Endodermal cell (in vitro differentiated cells): ENCODE data around the gene USE1. TPM values are rescaled to one million over a fixed set of nuclear protein-coding genes. Genes with fewer than 3 reads are reported as not detected.

Source experiments
- DNase-seq: peaks from one replicate; pipeline ENCODE4 v3.0.0-alpha.2; 2017
- H3K27ac ChIP-seq: 2 replicates; pipeline ENCODE4 v1.5.1; 2013; ENCODE audit warnings: mild to moderate bottlenecking, low read depth, low read length, moderate library complexity
- H3K27me3 ChIP-seq: 2 replicates; pipeline ENCODE4 v1.6.1; 2013; ENCODE audit warnings: mild to moderate bottlenecking, low read length, moderate library complexity; ENCODE audit not compliant: insufficient read depth, control insufficient read depth, poor library complexity, severe bottlenecking
- H3K36me3 ChIP-seq: 2 replicates; pipeline ENCODE4 v1.7.0; 2013; ENCODE audit warnings: mild to moderate bottlenecking, low read length, moderate library complexity; ENCODE audit not compliant: control insufficient read depth, insufficient read depth
- H3K4me1 ChIP-seq: one replicate; pipeline ENCODE4 v1.7.0; 2013; ENCODE audit warnings: low read length; ENCODE audit not compliant: control insufficient read depth, insufficient read depth
- H3K4me3 ChIP-seq: 2 replicates; pipeline ENCODE4 v1.5.1; 2013; ENCODE audit warnings: mild to moderate bottlenecking, low read length, moderate library complexity
- H3K9ac ChIP-seq: 2 replicates; pipeline ENCODE4 v1.6.1; 2013; ENCODE audit warnings: mild to moderate bottlenecking, low read length, moderate library complexity; ENCODE audit not compliant: poor library complexity, severe bottlenecking; ENCODE audit errors: extremely low read depth
- H3K9me3 ChIP-seq: 2 replicates; pipeline ENCODE4 v1.6.1; 2013; ENCODE audit warnings: mild to moderate bottlenecking, low read length, moderate library complexity; ENCODE audit not compliant: control insufficient read depth
- H3K27ac Mint-ChIP-seq: 2 replicates; pipeline ENCODE4 v1.8.0; 2020; ENCODE audit warnings: mixed read lengths
- H3K27me3 Mint-ChIP-seq: 2 replicates; pipeline ENCODE4 v1.8.0; 2021; ENCODE audit warnings: mild to moderate bottlenecking, mixed read lengths; ENCODE audit not compliant: insufficient read depth
- H3K36me3 Mint-ChIP-seq: 2 replicates; pipeline ENCODE4 v1.8.0; 2020; ENCODE audit warnings: low read depth, mixed read lengths
- H3K4me1 Mint-ChIP-seq: 2 replicates; pipeline ENCODE4 v1.8.0; 2020; ENCODE audit warnings: mixed read lengths
- H3K4me3 Mint-ChIP-seq: 2 replicates; pipeline ENCODE4 v1.8.0; 2020; ENCODE audit warnings: mild to moderate bottlenecking, moderate library complexity, mixed read lengths
- H3K9me3 Mint-ChIP-seq: 2 replicates; pipeline ENCODE4 v1.8.0; 2020; ENCODE audit warnings: mild to moderate bottlenecking, mixed read lengths
- WGBS, 2 experiments: methylation state at CpG; one replicate each; pipeline versions ENCODE4 v1.1.5 to v1.1.7; 2013; ENCODE audit warnings: missing lambda C conversion rate in 2 of 2, mixed read lengths in 1 of 2; ENCODE audit not compliant: insufficient coverage in 1 of 2, insufficient read length in 1 of 2; 5-methylcytosine and 5-hydroxymethylcytosine counted together
- total RNA-seq, 2 donors: library from RNA; stranded (reverse); fragmentation: NEBNext Ultra II Directional in 1 of 2; extraction: Animal tissue kit (Norgen Biotek cat#: 25700) in 1 of 2; gene quantifications; 2 replicates in 1 of 2; 3 replicates in 1 of 2; pipeline ENCODE4 v1.2.1, GENCODE V29; 2021
- TF ChIP-seq, protein P1 (sequence below): fragments of 200-600 bp; sonication (generic); conservative IDR thresholded peaks from 2 replicates; pipeline ENCODE4 v1.5.0; 2021; ENCODE audit warnings: antibody characterized with exemption, mild to moderate bottlenecking

USE1 gene
- total RNA-seq, 2 donors from 2014 or later: 17.4 to 18.4 TPM

DNA sequence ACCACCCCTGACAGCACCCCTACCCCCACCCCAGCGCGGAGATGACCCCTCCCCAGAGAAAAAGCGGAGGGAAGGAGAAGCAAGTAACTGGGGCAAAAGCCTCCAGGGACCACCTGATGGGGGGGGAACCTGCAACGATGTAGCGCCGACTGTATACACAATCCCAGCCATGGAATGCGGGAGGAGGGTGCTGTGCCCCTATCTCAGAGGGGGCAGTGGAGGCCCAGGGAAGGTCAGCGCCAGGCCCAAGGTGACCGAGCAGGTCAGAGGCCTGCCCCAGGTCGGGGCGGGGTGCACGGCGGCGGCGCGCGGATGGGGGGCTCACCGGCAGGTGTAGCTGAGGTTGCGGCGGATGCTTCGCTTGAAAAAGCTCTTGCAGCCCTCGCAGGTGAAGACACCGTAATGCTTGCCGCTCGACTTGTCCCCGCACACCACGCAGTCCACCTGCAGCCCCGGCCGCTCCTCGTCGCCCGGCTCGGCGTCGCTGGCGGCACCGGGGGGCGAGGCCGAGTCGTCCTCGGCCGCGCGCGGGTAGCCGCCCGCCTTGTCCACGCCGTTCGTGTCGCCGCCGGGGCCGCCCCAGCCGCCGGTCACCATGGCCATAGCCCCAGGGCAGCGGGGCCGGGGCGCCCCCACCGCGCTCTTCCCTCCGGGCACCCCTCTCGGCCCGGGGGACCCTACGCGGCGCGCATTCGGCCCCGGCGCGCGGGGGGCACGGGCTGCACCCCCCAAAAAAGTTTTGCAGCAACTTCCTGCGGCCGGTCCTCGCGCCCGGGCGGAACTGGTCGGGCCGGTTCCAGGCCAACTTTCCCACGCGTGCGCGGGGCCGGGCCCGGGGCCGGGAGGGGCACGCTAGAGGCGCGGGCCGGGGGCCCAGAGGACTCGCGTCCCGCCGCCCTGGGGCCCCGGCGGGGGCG is 29.7 kb downstream of the USE1 start:
- Mint-ChIP-seq H3K9me3 (no peaks in the 10 kb centered on the region), H3K36me3 (peaks cover 9% of the 10 kb centered on the region), H3K4me1 (peaks cover 39% of the 10 kb centered on the region), H3K4me3 (peak overlapping the region; percentile 95), H3K27me3 (no peaks in the 10 kb centered on the region), H3K27ac (peak overlapping the region; percentile 95)
- peak overlapping the region; percentile 49 for H3K27ac ChIP-seq
- peaks cover 18% of the 10 kb centered on the region for H3K4me1 ChIP-seq
- peak overlapping the region; percentile 95 for H3K4me3 ChIP-seq
- peak overlapping the region; percentile 83 for H3K9ac ChIP-seq
- WGBS, 2 experiments: 0% methylated on average over 35 to 100 of the region's 100 CpGs
- H3K9me3 ChIP-seq: no peaks in the 10 kb centered on the region
- peak; percentile 71 for DNase-seq
- TF ChIP-seq, protein P1, sequence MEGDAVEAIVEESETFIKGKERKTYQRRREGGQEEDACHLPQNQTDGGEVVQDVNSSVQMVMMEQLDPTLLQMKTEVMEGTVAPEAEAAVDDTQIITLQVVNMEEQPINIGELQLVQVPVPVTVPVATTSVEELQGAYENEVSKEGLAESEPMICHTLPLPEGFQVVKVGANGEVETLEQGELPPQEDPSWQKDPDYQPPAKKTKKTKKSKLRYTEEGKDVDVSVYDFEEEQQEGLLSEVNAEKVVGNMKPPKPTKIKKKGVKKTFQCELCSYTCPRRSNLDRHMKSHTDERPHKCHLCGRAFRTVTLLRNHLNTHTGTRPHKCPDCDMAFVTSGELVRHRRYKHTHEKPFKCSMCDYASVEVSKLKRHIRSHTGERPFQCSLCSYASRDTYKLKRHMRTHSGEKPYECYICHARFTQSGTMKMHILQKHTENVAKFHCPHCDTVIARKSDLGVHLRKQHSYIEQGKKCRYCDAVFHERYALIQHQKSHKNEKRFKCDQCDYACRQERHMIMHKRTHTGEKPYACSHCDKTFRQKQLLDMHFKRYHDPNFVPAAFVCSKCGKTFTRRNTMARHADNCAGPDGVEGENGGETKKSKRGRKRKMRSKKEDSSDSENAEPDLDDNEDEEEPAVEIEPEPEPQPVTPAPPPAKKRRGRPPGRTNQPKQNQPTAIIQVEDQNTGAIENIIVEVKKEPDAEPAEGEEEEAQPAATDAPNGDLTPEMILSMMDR: no peak
- no peaks in the 10 kb centered on the region for H3K27me3 ChIP-seq
- peaks cover 16% of the 10 kb centered on the region for H3K36me3 ChIP-seq

DNA sequence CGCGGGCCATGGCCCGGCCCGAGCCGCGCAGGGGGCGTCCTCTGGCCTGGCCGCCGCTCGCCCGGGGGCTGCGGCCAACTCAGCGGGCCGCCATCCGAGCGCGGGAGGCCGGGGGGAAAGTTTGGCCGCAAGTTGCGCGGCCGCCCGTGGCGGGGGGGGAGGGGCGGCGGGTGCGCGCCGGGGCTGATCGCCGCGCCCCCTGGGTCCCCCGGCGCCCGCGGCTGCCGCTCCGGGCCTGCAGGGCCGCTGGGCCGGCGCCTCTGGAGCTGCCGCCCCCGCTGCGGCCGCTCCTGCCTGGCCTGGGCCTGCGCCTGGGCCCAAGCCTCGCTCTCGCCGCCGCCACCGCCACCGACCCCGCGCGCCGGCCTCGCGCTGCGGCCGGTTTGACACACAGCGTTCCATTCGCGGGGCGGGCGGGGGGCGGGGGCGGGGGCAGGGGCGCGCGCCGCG is 30.4 kb downstream of the USE1 start, which contains the start of gene NR2F6:
NR2F6 (minus strand) TSS at position 385 of the 450 bp plus-strand sequence. CDS start 699 bp downstream, outside the sequence.
- no peaks in the 10 kb centered on the region for H3K27me3 ChIP-seq
- Mint-ChIP-seq H3K4me3 (peak within 1 kb of the TSS; percentile 95), H3K9me3 (no peaks in the 10 kb centered on the region), H3K4me1 (peaks cover 38% of the 10 kb centered on the region), H3K36me3 (peaks cover 10% of the 10 kb centered on the region), H3K27me3 (no peaks in the 10 kb centered on the region), H3K27ac (peak within 1 kb of the TSS; percentile 99)
- no peaks in the 10 kb centered on the region for H3K9me3 ChIP-seq
- H3K4me1 ChIP-seq: peaks cover 18% of the 10 kb centered on the region
- peak within 1 kb of the TSS; percentile 83 for H3K9ac ChIP-seq
- no peak for DNase-seq
- H3K36me3 ChIP-seq: peaks cover 9% of the 10 kb centered on the region
- 0% methylated on average over 5 to 65 of the region's 72 CpGs for WGBS, 2 experiments
- TF ChIP-seq, protein P1: no peak
- peak within 1 kb of the TSS; percentile 95 for H3K27ac ChIP-seq
- H3K4me3 ChIP-seq: peak within 1 kb of the TSS; percentile 95

DNA sequence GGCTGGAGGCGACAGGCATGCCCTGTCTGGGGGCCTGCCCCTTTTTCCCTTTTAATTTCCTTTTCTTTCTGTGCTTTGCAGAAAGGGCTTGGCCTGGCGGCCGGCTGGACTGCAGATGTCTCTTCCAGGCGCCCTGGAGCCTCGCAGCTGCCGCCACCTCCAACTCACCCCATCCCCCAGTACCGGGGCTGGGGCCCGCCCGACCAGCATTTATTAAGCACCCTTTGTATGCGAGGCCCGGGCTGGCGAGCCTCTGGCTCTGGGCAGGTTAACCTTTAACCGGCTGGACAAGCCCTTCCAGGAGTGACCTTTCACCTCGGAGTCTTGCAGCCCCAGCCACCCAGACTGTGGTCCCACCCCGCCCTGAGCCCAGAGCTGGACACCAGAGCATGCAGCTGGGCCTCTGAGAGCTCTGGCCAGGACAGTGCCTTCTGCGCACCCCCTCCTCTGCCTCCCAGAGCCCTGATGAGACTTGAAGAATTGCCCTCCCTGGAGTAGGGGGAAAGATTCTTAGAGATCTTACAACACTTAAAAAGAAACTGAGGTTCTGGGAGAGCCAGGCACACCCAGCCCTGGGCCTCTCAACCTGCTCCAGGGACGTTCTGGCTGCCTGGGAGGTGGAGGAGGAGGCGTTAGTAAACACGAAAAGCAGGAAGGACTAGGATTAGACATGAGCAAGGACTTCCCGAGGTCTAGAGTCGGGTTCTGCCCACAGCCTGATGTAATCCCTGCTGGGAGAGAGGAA is 31.7 kb downstream of the USE1 start:
- WGBS, 2 experiments: 17 to 27% methylated on average over 9 to 21 of the region's 21 CpGs
- Histone ChIP-seq H3K9ac (peak overlapping the region; percentile 8), H3K27me3 (no peaks in the 10 kb centered on the region), H3K36me3 (no peaks in the 10 kb centered on the region), H3K4me1 (peaks cover 18% of the 10 kb centered on the region), H3K9me3 (no peaks in the 10 kb centered on the region), H3K27ac (peak overlapping the region; percentile 95), H3K4me3 (peak overlapping the region; percentile 65)
- Mint-ChIP-seq H3K4me3 (peak overlapping the region; percentile 70), H3K4me1 (peaks cover 31% of the 10 kb centered on the region), H3K36me3 (peaks cover 3% of the 10 kb centered on the region), H3K9me3 (no peaks in the 10 kb centered on the region), H3K27me3 (no peaks in the 10 kb centered on the region), H3K27ac (peak overlapping the region; percentile 99)
- TF ChIP-seq, protein P1: no peak
- no peak for DNase-seq
